ENCODE results near the gene APOBEC2. TPM values are rescaled to one million over a fixed set of nuclear protein-coding genes. Genes with fewer than 3 reads are reported as not detected.

APOBEC2 gene
- total and polyA plus RNA-seq, 4 experiments from 2014 or later = 0.44 to 0.91 TPM; not detected in 2

DNA sequence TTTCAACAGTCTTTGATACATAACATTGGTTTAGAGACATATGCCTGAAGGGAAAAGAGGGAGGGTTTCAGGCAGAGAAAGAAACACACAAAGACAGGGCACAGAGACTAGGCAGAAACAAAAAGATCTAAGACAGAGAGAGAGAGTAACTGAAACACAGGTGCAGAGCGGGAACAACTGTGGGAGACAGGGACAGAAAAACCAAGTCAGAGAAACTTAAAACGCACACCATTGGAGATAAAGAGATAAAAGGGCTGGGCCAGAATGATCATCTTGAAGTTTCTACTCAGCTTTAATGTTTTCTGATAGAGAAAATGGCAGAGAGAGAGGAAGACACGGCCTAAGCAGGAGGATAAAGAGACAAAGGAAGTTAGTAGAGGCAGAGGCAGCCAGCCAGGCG lies 25.8 kb upstream of the APOBEC2 start:
- Mint-ChIP-seq H3K27ac (peak overlapping the region; percentile 68 to 96 (median 89)), H3K4me3 (peak overlapping the region; percentile 78 to 91 (median 86)), H3K36me3 (no peaks in the 10 kb centered on the region), H3K9me3 (no peaks in the 10 kb centered on the region), H3K27me3 (no peaks in the 10 kb centered on the region), H3K4me1 (peaks cover 19 to 22% (median 20%) of the 10 kb centered on the region in 4 donors)
- Histone ChIP-seq H3K27me3 (ENCODE audit: insufficient read depth, low read length) (no peaks in the 10 kb centered on the region), H3K4me3 (ENCODE audit: low read length in 2 of 2) (peak overlapping the region in 1 of 2 donors; percentile 63), H3K36me3 (ENCODE audit: insufficient read depth, low read length) (no peaks in the 10 kb centered on the region), H3K9me3 (ENCODE audit: control insufficient read depth in 1 of 2, low read length in 2 of 2) (no peaks in the 10 kb centered on the region), H3K27ac (ENCODE audit: low read depth, low read length) (peak overlapping the region; percentile 45), H3K4me1 (ENCODE audit: insufficient read depth, low read length) (peaks cover 25% of the 10 kb centered on the region)
- ChIA-PET CTCF (ENCODE audit: partially characterized antibody) (interaction anchor here (0.9 to 6.5 kb wide), 17 partner anchors 9 to 293 kb away, joined by 3 to 88 read pairs (median 9); partner anchors contain the start of genes NFYA, OARD1, TSPO2 and UNC5CL), POLR2A (ENCODE audit: partially characterized antibody) (interaction anchor here (1.1 to 2.2 kb wide), 4 partner anchors 8 to 25 kb away, joined by 4 to 10 read pairs (median 5); no protein-coding TSS in a partner anchor)
- DNase-seq = no peak
- intact Hi-C loops (cut with micrococcal nuclease) = no loop called here

DNA sequence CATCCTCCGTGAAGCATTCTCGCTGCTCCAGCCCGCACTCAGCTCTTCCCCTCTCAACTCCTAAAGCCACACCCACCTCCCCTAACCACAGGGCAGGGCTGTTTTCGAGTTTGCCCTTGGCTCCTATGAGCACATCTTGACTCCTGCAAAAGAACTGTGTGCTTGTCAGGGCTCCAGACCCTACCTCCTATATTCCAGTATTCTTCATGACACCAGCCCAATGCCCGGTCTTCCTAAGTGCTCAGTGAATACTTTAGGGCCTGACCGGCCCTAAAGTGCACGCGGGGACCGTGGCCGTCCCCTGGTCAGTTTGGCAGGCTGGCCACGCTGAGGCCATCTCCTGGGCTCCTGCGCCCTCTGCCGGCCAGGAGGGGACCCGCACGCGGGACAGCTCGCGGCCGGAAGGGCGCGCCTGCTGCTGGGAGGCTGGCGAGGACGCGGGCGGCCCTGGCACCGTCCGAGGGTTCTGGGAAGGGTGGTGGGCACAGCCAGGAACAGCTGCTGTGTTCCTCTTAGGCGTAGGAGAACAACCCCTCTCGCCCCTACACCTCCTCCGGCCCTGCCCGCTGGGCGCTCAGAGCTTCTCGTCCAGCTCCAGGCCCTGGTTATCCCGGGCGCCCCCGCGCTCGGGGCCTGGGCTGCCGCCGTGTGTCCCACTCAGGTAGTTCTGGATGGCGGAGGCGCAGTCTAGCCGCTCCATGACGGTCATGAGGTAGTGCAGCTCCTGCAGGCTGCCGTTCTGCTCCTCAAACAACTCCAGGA lies 25.0 kb upstream of the APOBEC2 start:
- Histone ChIP-seq H3K4me1 (ENCODE audit: insufficient read depth, low read length) (peaks cover 25% of the 10 kb centered on the region), H3K27ac (ENCODE audit: low read depth, low read length) (peak overlapping the region; percentile 45), H3K9me3 (ENCODE audit: control insufficient read depth in 1 of 2, low read length in 2 of 2) (no peaks in the 10 kb centered on the region), H3K36me3 (ENCODE audit: insufficient read depth, low read length) (no peaks in the 10 kb centered on the region), H3K4me3 (ENCODE audit: low read length in 2 of 2) (peak overlapping the region; percentile 63 to 82), H3K27me3 (ENCODE audit: insufficient read depth, low read length) (no peaks in the 10 kb centered on the region)
- Mint-ChIP-seq H3K36me3 (no peaks in the 10 kb centered on the region), H3K4me3 (peak overlapping the region; percentile 78 to 91 (median 86)), H3K9me3 (no peaks in the 10 kb centered on the region), H3K27me3 (no peaks in the 10 kb centered on the region), H3K4me1 (peaks cover 19 to 22% (median 20%) of the 10 kb centered on the region in 4 donors), H3K27ac (peak overlapping the region; percentile 68 to 96 (median 89))
- ChIA-PET CTCF (ENCODE audit: partially characterized antibody) (interaction anchor here (0.6 to 6.5 kb wide), 28 partner anchors 9 to 293 kb away, joined by 3 to 88 read pairs (median 6); partner anchors contain the start of genes NFYA, OARD1, TSPO2 and UNC5CL), POLR2A (ENCODE audit: partially characterized antibody) (interaction anchor here (0.7 to 2.2 kb wide), 10 partner anchors 9 to 84 kb away, joined by 3 to 24 read pairs (median 5); partner anchors contain the start of genes NFYA, OARD1 and TSPO2)
- peak; percentile 56 to 79 (median 70) for DNase-seq
- intact Hi-C loops (cut with micrococcal nuclease) = loop anchor here (1.0 to 2.0 kb wide), 3 partner anchors 22 to 1681 kb away; partner anchors contain the start of genes NFYA and OARD1

DNA sequence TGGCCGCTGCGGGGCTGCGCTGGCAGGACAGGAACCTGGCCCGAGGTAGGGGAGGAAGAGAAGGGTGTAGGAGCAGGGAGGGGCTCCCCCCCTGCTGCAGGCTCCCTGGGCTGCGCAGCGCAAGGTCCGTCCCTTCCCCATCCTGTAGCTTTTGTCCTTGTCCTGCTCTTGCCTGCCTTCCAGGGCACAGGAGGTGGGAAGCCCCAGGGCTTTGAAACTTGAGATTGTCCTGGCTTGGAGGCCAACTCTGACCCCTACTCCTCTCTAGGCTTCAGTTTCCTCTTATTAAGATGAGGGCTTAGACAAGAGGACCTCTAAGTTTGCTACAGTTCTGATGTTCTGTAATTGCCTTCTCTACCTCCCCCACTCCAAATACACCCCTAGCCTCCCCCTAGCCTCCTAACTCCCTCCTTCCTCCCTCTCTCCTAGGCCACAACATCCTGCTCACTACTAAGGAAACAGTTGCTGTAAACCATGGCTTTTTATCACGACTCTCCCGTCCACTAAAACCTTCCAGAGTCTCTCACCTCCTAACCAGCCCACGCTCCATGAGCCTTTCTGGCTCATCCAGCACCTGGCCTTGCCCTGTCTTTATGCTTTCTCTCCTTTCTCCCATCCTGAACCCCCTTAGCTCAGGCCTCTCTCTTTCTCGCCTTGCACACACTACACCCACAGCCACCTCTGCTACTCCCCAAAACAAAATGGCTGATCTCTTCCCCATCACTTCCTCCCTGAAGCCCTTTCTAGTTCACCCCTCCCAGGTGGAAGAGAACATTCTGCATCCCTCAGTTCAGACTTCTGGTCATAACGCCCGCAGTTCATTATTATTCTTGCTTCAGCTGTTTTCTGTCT lies 24.2 kb upstream of the APOBEC2 start:
- DNase-seq = peak in 1 of 5 donors; percentile 9
- ChIA-PET CTCF (ENCODE audit: partially characterized antibody) (interaction anchor here (0.6 to 6.5 kb wide), 26 partner anchors 8 to 292 kb away, joined by 3 to 88 read pairs (median 8); partner anchors contain the start of genes NFYA, OARD1, TSPO2 and UNC5CL), POLR2A (ENCODE audit: partially characterized antibody) (interaction anchor here (0.7 to 2.2 kb wide), 8 partner anchors 8 to 83 kb away, joined by 3 to 24 read pairs (median 5); partner anchors contain the start of genes NFYA, OARD1 and TSPO2)
- Histone ChIP-seq H3K27me3 (ENCODE audit: insufficient read depth, low read length) (no peaks in the 10 kb centered on the region), H3K4me3 (ENCODE audit: low read length in 2 of 2) (peak overlapping the region; percentile 63 to 82), H3K9me3 (ENCODE audit: control insufficient read depth in 1 of 2, low read length in 2 of 2) (no peaks in the 10 kb centered on the region), H3K27ac (ENCODE audit: low read depth, low read length) (peak overlapping the region; percentile 45), H3K36me3 (ENCODE audit: insufficient read depth, low read length) (no peaks in the 10 kb centered on the region), H3K4me1 (ENCODE audit: insufficient read depth, low read length) (peaks cover 25% of the 10 kb centered on the region)
- H3K4me1 Mint-ChIP-seq = peaks cover 19 to 22% (median 20%) of the 10 kb centered on the region in 4 donors
- peaks cover 0 to 2% of the 10 kb centered on the region in 2 donors for H3K36me3 Mint-ChIP-seq
- intact Hi-C loops (cut with micrococcal nuclease) = loop anchor here (1.0 to 2.0 kb wide), 3 partner anchors 22 to 1682 kb away; partner anchors contain the start of genes NFYA and OARD1
- H3K9me3 Mint-ChIP-seq = no peaks in the 10 kb centered on the region
- no peaks in the 10 kb centered on the region for H3K27me3 Mint-ChIP-seq
- H3K4me3 Mint-ChIP-seq = peak overlapping the region; percentile 70 to 91 (median 84)
- H3K27ac Mint-ChIP-seq = peak overlapping the region; percentile 35 to 90 (median 68)

DNA sequence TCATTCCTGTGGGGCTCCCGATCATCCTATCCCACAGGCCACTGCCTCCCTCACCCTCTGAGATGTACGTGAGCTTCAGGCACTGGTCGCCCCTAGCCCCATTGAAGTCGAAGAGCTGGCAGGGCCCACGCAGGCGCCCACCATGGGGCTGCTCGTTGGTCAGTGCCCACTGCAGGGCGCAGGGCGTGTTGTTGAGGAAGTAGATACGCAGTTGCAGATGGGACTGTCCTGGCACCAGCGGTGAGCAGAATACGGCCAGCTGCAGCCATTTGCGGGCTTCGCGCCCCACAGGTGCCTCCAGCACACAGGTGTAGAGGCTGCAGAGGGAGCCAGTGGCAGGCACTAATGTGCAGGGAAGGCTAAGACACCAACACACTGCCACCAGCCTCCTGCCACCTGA lies 20.2 kb upstream of the APOBEC2 start:
- peak overlapping the region in 1 of 7 donors; percentile 37 for H3K27ac Mint-ChIP-seq
- DNase-seq = no peak
- no peaks in the 10 kb centered on the region for H3K9me3 ChIP-seq (ENCODE audit: control insufficient read depth in 1 of 2, low read length in 2 of 2)
- H3K4me3 Mint-ChIP-seq = no peak overlapping the region
- H3K27me3 Mint-ChIP-seq = no peaks in the 10 kb centered on the region
- H3K27me3 ChIP-seq (ENCODE audit: insufficient read depth, low read length) = no peaks in the 10 kb centered on the region
- peaks cover 10 to 13% (median 11%) of the 10 kb centered on the region in 4 donors for H3K4me1 Mint-ChIP-seq
- H3K36me3 Mint-ChIP-seq = peaks cover 0 to 2% of the 10 kb centered on the region in 2 donors
- CTCF ChIA-PET (ENCODE audit: partially characterized antibody) = no interaction called here
- no peak overlapping the region for H3K4me3 ChIP-seq (ENCODE audit: low read length in 2 of 2)
- no peaks in the 10 kb centered on the region for H3K9me3 Mint-ChIP-seq
- intact Hi-C loops (cut with micrococcal nuclease) = no loop called here
- H3K36me3 ChIP-seq (ENCODE audit: insufficient read depth, low read length) = no peaks in the 10 kb centered on the region
- POLR2A ChIA-PET (ENCODE audit: partially characterized antibody) = no interaction called here
- no peak overlapping the region for H3K27ac ChIP-seq (ENCODE audit: low read depth, low read length)
- H3K4me1 ChIP-seq (ENCODE audit: insufficient read depth, low read length) = peaks cover 15% of the 10 kb centered on the region

DNA sequence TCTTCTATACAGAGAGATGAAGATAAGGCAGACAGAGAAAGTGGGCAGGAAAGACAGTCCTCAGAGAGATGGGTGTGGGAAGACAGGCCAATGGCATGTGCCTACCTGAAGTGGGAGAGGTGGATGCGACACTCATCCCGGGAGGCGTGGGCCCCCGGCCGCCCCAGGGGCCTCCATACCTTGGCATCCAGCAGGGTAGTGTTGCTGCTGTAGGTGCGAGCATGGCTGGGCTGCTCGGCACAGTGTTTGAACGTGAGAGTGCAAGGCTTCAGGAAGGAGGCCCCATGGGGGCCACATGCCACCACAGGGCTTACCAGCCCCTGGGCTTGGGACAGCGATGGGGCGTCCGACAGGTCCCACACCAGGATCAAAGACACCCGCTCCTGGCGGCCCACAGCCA lies 19.2 kb upstream of the APOBEC2 start:
- ChIA-PET CTCF (ENCODE audit: partially characterized antibody) (no interaction called here), POLR2A (ENCODE audit: partially characterized antibody) (interaction anchor here (1.1 kb wide), 1 partner anchor 35 kb away, joined by 3 read pairs; no protein-coding TSS in a partner anchor)
- H3K27me3 Mint-ChIP-seq = no peaks in the 10 kb centered on the region
- Histone ChIP-seq H3K9me3 (ENCODE audit: control insufficient read depth in 1 of 2, low read length in 2 of 2) (no peaks in the 10 kb centered on the region), H3K4me3 (ENCODE audit: low read length in 2 of 2) (no peak overlapping the region), H3K36me3 (ENCODE audit: insufficient read depth, low read length) (no peaks in the 10 kb centered on the region), H3K27ac (ENCODE audit: low read depth, low read length) (no peak overlapping the region), H3K27me3 (ENCODE audit: insufficient read depth, low read length) (no peaks in the 10 kb centered on the region), H3K4me1 (ENCODE audit: insufficient read depth, low read length) (peaks cover 6% of the 10 kb centered on the region)
- peaks cover 0 to 2% of the 10 kb centered on the region in 2 donors for H3K36me3 Mint-ChIP-seq
- H3K4me1 Mint-ChIP-seq = peaks cover 6 to 8% (median 7%) of the 10 kb centered on the region in 4 donors
- intact Hi-C loops (cut with micrococcal nuclease) = no loop called here
- no peak overlapping the region for H3K27ac Mint-ChIP-seq
- H3K9me3 Mint-ChIP-seq = no peaks in the 10 kb centered on the region
- no peak for DNase-seq
- H3K4me3 Mint-ChIP-seq = no peak overlapping the region

DNA sequence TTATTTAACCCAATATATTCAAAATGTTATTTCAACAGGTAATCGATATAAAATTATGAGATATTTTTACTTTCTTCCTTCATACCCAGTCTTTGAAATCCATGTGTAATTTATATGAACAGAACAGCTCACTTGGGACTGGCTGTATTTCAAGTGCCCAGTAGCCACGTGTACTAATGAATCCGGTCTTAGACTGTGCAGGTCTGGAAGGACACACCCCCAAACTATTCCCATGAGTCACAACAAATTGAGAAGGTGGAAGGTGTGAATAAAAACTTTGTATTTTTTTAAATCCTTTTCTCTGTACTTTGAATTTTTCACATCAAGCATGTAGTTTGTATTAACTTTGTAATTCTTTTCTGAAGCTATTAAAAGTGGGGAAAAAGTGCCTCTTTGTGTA lies 16.8 kb upstream of the APOBEC2 start:
- no peaks in the 10 kb centered on the region for H3K27me3 Mint-ChIP-seq
- CTCF ChIA-PET (ENCODE audit: partially characterized antibody) = interaction anchor here (0.8 to 3.3 kb wide), 5 partner anchors 8 to 33 kb away, joined by 3 to 34 read pairs (median 11); no protein-coding TSS in a partner anchor
- H3K9me3 ChIP-seq (ENCODE audit: control insufficient read depth in 1 of 2, low read length in 2 of 2) = no peaks in the 10 kb centered on the region
- H3K27ac ChIP-seq (ENCODE audit: low read depth, low read length) = no peak overlapping the region
- no peaks in the 10 kb centered on the region for H3K36me3 ChIP-seq (ENCODE audit: insufficient read depth, low read length)
- no peak overlapping the region for H3K4me3 ChIP-seq (ENCODE audit: low read length in 2 of 2)
- peaks cover 0 to 2% of the 10 kb centered on the region in 2 donors for H3K36me3 Mint-ChIP-seq
- H3K27ac Mint-ChIP-seq = peak overlapping the region in 1 of 7 donors; percentile 36
- intact Hi-C loops (cut with micrococcal nuclease) = no loop called here
- H3K4me1 Mint-ChIP-seq = peaks cover 0 to 7% (median 1%) of the 10 kb centered on the region in 4 donors
- H3K4me1 ChIP-seq (ENCODE audit: insufficient read depth, low read length) = no peaks in the 10 kb centered on the region
- no peaks in the 10 kb centered on the region for H3K27me3 ChIP-seq (ENCODE audit: insufficient read depth, low read length)
- POLR2A ChIA-PET (ENCODE audit: partially characterized antibody) = interaction anchor here (0.6 to 1.1 kb wide), 3 partner anchors 8 to 37 kb away, joined by 3 to 5 read pairs (median 3); partner anchors contain the start of gene NFYA
- H3K4me3 Mint-ChIP-seq = no peak overlapping the region
- no peak for DNase-seq
- no peaks in the 10 kb centered on the region for H3K9me3 Mint-ChIP-seq
